ENCODE measurements around the gene TYK2. TPM values are rescaled to one million over a fixed set of nuclear protein-coding genes. Genes with fewer than 3 reads are reported as not detected.
A peak's percentile ranks its signal among the peaks of the same experiment; 100 is the strongest.

Gene TYK2
- total and polyA plus RNA-seq, 7 experiments from 2014 or later: 45.4 to 346 (median 273) TPM

GRCh38 chr19:10353793-10354391 is 26.5 kb downstream of the TYK2 start:
- intact Hi-C loops (cut with micrococcal nuclease): no loop called here
- DNase-seq: peak in 6 of 9 donors; percentile 17 to 40 (median 24)

GRCh38 chr19:10352764-10353671 is 27.4 kb downstream of the TYK2 start:
- no peaks in the 10 kb centered on the region for H3K9me3 Mint-ChIP-seq
- H3K27me3 ChIP-seq (ENCODE audit: control insufficient read depth in 2 of 2, insufficient read depth in 2 of 2, low read length in 2 of 2): no peaks in the 10 kb centered on the region
- H3K4me3 Mint-ChIP-seq: no peak overlapping the region
- DNase-seq (no peak), ATAC-seq (no peak)
- intact Hi-C loops (cut with micrococcal nuclease): no loop called here
- no peak overlapping the region for H3K27ac ChIP-seq (ENCODE audit: low read depth, low read length)
- H3K36me3 Mint-ChIP-seq: peaks cover 0 to 20% (median 7%) of the 10 kb centered on the region in 5 donors
- no peaks in the 10 kb centered on the region for H3K9me3 ChIP-seq (ENCODE audit: control insufficient read depth in 2 of 3, low read length in 3 of 3)
- peaks cover 0 to 71% (median 13%) of the 10 kb centered on the region in 3 experiments for H3K36me3 ChIP-seq (ENCODE audit: control insufficient read depth in 2 of 3, insufficient read depth in 3 of 3, low read length in 3 of 3)
- ChIA-PET POLR2A (interaction anchor here (1.0 kb wide), 1 partner anchor 82 kb away, joined by 3 read pairs; the partner anchor contains the start of gene ICAM1), CTCF (no interaction called here)
- H3K4me1 ChIP-seq (ENCODE audit: control insufficient read depth in 2 of 2, insufficient read depth in 2 of 2, low read length in 2 of 2): no peaks in the 10 kb centered on the region
- H3K4me1 Mint-ChIP-seq: peaks cover 0 to 3% (median 0%) of the 10 kb centered on the region in 7 donors
- no peaks in the 10 kb centered on the region for H3K27me3 Mint-ChIP-seq
- H3K4me3 ChIP-seq (ENCODE audit: low read length): no peak overlapping the region
- no peak overlapping the region for H3K27ac Mint-ChIP-seq

More at GRCh38 chr19:10353793-10354391, 26.5 kb downstream of the TYK2 start:
- peak; percentile 60 for ATAC-seq
- H3K36me3 Mint-ChIP-seq: peaks cover 0 to 20% (median 7%) of the 10 kb centered on the region in 5 donors
- Histone ChIP-seq H3K9me3 (ENCODE audit: control insufficient read depth in 2 of 3, low read length in 3 of 3) (no peaks in the 10 kb centered on the region), H3K27me3 (ENCODE audit: control insufficient read depth in 2 of 2, insufficient read depth in 2 of 2, low read length in 2 of 2) (no peaks in the 10 kb centered on the region), H3K4me1 (ENCODE audit: control insufficient read depth in 2 of 2, insufficient read depth in 2 of 2, low read length in 2 of 2) (no peaks in the 10 kb centered on the region), H3K27ac (ENCODE audit: low read depth, low read length) (no peak overlapping the region), H3K36me3 (ENCODE audit: control insufficient read depth in 2 of 3, insufficient read depth in 3 of 3, low read length in 3 of 3) (peaks cover 0 to 79% (median 13%) of the 10 kb centered on the region in 3 experiments), H3K4me3 (ENCODE audit: low read length) (no peak overlapping the region)
- H3K9me3 Mint-ChIP-seq: no peaks in the 10 kb centered on the region
- ChIA-PET POLR2A (interaction anchor here (1.0 kb wide), 1 partner anchor 83 kb away, joined by 3 read pairs; the partner anchor contains the start of gene ICAM1), CTCF (no interaction called here)
- H3K4me1 Mint-ChIP-seq: peaks cover 0 to 3% (median 0%) of the 10 kb centered on the region in 7 donors
- no peaks in the 10 kb centered on the region for H3K27me3 Mint-ChIP-seq
- H3K4me3 Mint-ChIP-seq: no peak overlapping the region
- H3K27ac Mint-ChIP-seq: no peak overlapping the region

- no peak overlapping the region for H3K27ac Mint-ChIP-seq
- intact Hi-C loops (cut with micrococcal nuclease): no loop called here
Observed at GRCh38 chr19:10346509-10346908, 33.9 kb downstream of the TYK2 start.

GRCh38 chr19:10344780-10345179 is 35.6 kb downstream of the TYK2 start:
- Mint-ChIP-seq H3K27ac (no peak overlapping the region), H3K36me3 (no peaks in the 10 kb centered on the region), H3K4me1 (peaks cover 0 to 12% (median 9%) of the 10 kb centered on the region in 7 donors), H3K4me3 (no peak overlapping the region), H3K27me3 (no peaks in the 10 kb centered on the region), H3K9me3 (no peaks in the 10 kb centered on the region)
- H3K27me3 ChIP-seq (ENCODE audit: control insufficient read depth in 2 of 2, insufficient read depth in 2 of 2, low read length in 2 of 2): no peaks in the 10 kb centered on the region
- no peak overlapping the region for H3K4me3 ChIP-seq (ENCODE audit: low read length)
- no peak for ATAC-seq
- ChIA-PET CTCF (interaction anchor here (1.1 kb wide), 1 partner anchor 26 kb away, joined by 3 read pairs; no protein-coding TSS in a partner anchor), POLR2A (interaction anchor here (0.7 to 2.5 kb wide), 3 partner anchors 11 to 17 kb away, joined by 3 to 11 read pairs (median 4); partner anchors contain the start of gene RAVER1)
- H3K4me1 ChIP-seq (ENCODE audit: control insufficient read depth in 2 of 2, insufficient read depth in 2 of 2, low read length in 2 of 2): peaks cover 6 to 11% of the 10 kb centered on the region in 2 donors
- H3K9me3 ChIP-seq (ENCODE audit: control insufficient read depth in 2 of 3, low read length in 3 of 3): no peaks in the 10 kb centered on the region
- no peak for DNase-seq
- intact Hi-C loops (cut with micrococcal nuclease): no loop called here
- H3K36me3 ChIP-seq (ENCODE audit: control insufficient read depth in 2 of 3, insufficient read depth in 3 of 3, low read length in 3 of 3): no peaks in the 10 kb centered on the region
- H3K27ac ChIP-seq (ENCODE audit: low read depth, low read length): no peak overlapping the region

More at GRCh38 chr19:10346509-10346908, 33.9 kb downstream of the TYK2 start:
- no peak overlapping the region for H3K4me3 ChIP-seq (ENCODE audit: low read length)
- H3K4me3 Mint-ChIP-seq: no peak overlapping the region
- H3K9me3 Mint-ChIP-seq: no peaks in the 10 kb centered on the region
- ChIA-PET POLR2A (interaction anchor here (2.5 kb wide), 1 partner anchor 13 kb away, joined by 11 read pairs; the partner anchor contains the start of gene RAVER1), CTCF (no interaction called here)
- peak; percentile 88 for ATAC-seq
- H3K27me3 Mint-ChIP-seq: no peaks in the 10 kb centered on the region
- no peak overlapping the region for H3K27ac ChIP-seq (ENCODE audit: low read depth, low read length)
- H3K4me1 ChIP-seq (ENCODE audit: control insufficient read depth in 2 of 2, insufficient read depth in 2 of 2, low read length in 2 of 2): no peaks in the 10 kb centered on the region
- H3K36me3 ChIP-seq (ENCODE audit: control insufficient read depth in 2 of 3, insufficient read depth in 3 of 3, low read length in 3 of 3): peaks cover 0 to 12% (median under 1%) of the 10 kb centered on the region in 3 experiments
- H3K9me3 ChIP-seq (ENCODE audit: control insufficient read depth in 2 of 3, low read length in 3 of 3): no peaks in the 10 kb centered on the region
- H3K4me1 Mint-ChIP-seq: no peaks in the 10 kb centered on the region
- no peaks in the 10 kb centered on the region for H3K27me3 ChIP-seq (ENCODE audit: control insufficient read depth in 2 of 2, insufficient read depth in 2 of 2, low read length in 2 of 2)
- peaks cover 0 to 5% (median 0%) of the 10 kb centered on the region in 5 donors for H3K36me3 Mint-ChIP-seq
- DNase-seq: no peak

GRCh38 chr19:10343495-10343894 is 36.9 kb downstream of the TYK2 start:
- Histone ChIP-seq H3K27me3 (ENCODE audit: control insufficient read depth in 2 of 2, insufficient read depth in 2 of 2, low read length in 2 of 2) (no peaks in the 10 kb centered on the region), H3K4me3 (ENCODE audit: low read length) (no peak overlapping the region), H3K9me3 (ENCODE audit: control insufficient read depth in 2 of 3, low read length in 3 of 3) (no peaks in the 10 kb centered on the region), H3K27ac (ENCODE audit: low read depth, low read length) (no peak overlapping the region), H3K36me3 (ENCODE audit: control insufficient read depth in 2 of 3, insufficient read depth in 3 of 3, low read length in 3 of 3) (no peaks in the 10 kb centered on the region), H3K4me1 (ENCODE audit: control insufficient read depth in 2 of 2, insufficient read depth in 2 of 2, low read length in 2 of 2) (peaks cover 15 to 16% of the 10 kb centered on the region in 2 donors)
- ATAC-seq: no peak
- Mint-ChIP-seq H3K4me3 (peak overlapping the region in 1 of 10 donors; percentile 48), H3K27me3 (no peaks in the 10 kb centered on the region), H3K4me1 (peaks cover 8 to 25% (median 22%) of the 10 kb centered on the region in 7 donors), H3K36me3 (peaks cover 0 to under 1% (median 0%) of the 10 kb centered on the region in 5 donors), H3K9me3 (no peaks in the 10 kb centered on the region), H3K27ac (peak overlapping the region in 1 of 9 donors; percentile 65)
- ChIA-PET POLR2A (interaction anchor here (1.2 kb wide), 1 partner anchor 24 kb away, joined by 3 read pairs; no protein-coding TSS in a partner anchor), CTCF (interaction anchor here (0.6 kb wide), 2 partner anchors 85 to 410 kb away, joined by 3 to 4 read pairs; no protein-coding TSS in a partner anchor)
- DNase-seq: no peak
- intact Hi-C loops (cut with micrococcal nuclease): no loop called here

GRCh38 chr19:10339977-10340376 is 40.4 kb downstream of the TYK2 start:
- H3K36me3 ChIP-seq (ENCODE audit: control insufficient read depth in 2 of 3, insufficient read depth in 3 of 3, low read length in 3 of 3): peaks cover 0 to 14% (median 0%) of the 10 kb centered on the region in 3 experiments
- ChIA-PET CTCF (interaction anchor here (0.6 to 1.1 kb wide), 2 partner anchors 17 to 49 kb away, joined by 4 read pairs; no protein-coding TSS in a partner anchor), POLR2A (no interaction called here)
- Mint-ChIP-seq H3K36me3 (peaks cover 0 to 3% (median 0%) of the 10 kb centered on the region in 5 donors), H3K4me1 (peaks cover 11 to 41% (median 30%) of the 10 kb centered on the region in 7 donors), H3K9me3 (no peaks in the 10 kb centered on the region), H3K27ac (peak overlapping the region; percentile 65 to 98 (median 95)), H3K4me3 (peak overlapping the region; percentile 93 to 100 (median 98)), H3K27me3 (no peaks in the 10 kb centered on the region)
- intact Hi-C loops (cut with micrococcal nuclease): loop anchor here in 1 of 2 donors (1.0 kb wide), 1 partner anchor 71 kb away; no protein-coding TSS in a partner anchor
- DNase-seq (no peak), ATAC-seq (no peak)
- H3K4me3 ChIP-seq (ENCODE audit: low read length): peak overlapping the region; percentile 57
- peak overlapping the region; percentile 80 for H3K27ac ChIP-seq (ENCODE audit: low read depth, low read length)
- no peaks in the 10 kb centered on the region for H3K27me3 ChIP-seq (ENCODE audit: control insufficient read depth in 2 of 2, insufficient read depth in 2 of 2, low read length in 2 of 2)
- H3K4me1 ChIP-seq (ENCODE audit: control insufficient read depth in 2 of 2, insufficient read depth in 2 of 2, low read length in 2 of 2): peaks cover 17 to 25% of the 10 kb centered on the region in 2 donors
- H3K9me3 ChIP-seq (ENCODE audit: control insufficient read depth in 2 of 3, low read length in 3 of 3): no peaks in the 10 kb centered on the region
